Measurements from ENCODE around the gene CCDC83. TPM values are rescaled to one million over a fixed set of nuclear protein-coding genes. Genes with fewer than 3 reads are reported as not detected.

CCDC83 gene
- total RNA-seq, 4 donors from 2014 or later, result not detected

DNA sequence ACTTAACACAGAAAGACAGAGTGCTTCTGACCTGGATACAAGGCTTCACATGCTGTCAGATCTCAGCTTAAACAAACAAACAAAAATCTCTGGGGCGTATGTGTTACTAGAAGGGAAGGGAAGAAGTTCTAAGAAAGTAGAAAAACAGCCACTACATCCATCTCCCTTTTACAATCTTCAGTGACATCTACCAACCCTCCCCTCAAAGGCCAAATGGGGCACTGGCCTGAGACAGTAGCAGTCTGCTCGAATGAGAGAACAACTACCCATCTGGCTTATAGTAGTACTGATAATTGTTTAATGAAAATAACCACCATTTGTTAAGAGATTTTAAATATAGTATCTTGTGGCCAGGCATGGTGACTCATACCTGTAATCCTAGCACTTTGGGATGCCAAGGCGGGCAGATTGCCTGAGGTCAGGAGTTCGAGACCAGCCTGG is 29.4 kb downstream of the CCDC83 start:
- TF ChIP-seq POLR2A (IDR thresholded peaks at IDR 0.05), result no peak
- TF ChIP-seq, protein P1, sequence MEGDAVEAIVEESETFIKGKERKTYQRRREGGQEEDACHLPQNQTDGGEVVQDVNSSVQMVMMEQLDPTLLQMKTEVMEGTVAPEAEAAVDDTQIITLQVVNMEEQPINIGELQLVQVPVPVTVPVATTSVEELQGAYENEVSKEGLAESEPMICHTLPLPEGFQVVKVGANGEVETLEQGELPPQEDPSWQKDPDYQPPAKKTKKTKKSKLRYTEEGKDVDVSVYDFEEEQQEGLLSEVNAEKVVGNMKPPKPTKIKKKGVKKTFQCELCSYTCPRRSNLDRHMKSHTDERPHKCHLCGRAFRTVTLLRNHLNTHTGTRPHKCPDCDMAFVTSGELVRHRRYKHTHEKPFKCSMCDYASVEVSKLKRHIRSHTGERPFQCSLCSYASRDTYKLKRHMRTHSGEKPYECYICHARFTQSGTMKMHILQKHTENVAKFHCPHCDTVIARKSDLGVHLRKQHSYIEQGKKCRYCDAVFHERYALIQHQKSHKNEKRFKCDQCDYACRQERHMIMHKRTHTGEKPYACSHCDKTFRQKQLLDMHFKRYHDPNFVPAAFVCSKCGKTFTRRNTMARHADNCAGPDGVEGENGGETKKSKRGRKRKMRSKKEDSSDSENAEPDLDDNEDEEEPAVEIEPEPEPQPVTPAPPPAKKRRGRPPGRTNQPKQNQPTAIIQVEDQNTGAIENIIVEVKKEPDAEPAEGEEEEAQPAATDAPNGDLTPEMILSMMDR (IDR thresholded peaks at IDR 0.05), result no peak
- 61 to 66% methylated on average over 4 of the region's 4 CpGs for WGBS, 2 donors
- intact Hi-C loops (cut with DNase I; ENCODE audit: low total_unique reads), result no loop called here
- DNase-seq (ENCODE audit: low spot score in 2 of 2), result no peak
- H3K4me3 ChIP-seq (ENCODE audit: low read depth, poor library complexity, severe bottlenecking), result no peak overlapping the region

DNA sequence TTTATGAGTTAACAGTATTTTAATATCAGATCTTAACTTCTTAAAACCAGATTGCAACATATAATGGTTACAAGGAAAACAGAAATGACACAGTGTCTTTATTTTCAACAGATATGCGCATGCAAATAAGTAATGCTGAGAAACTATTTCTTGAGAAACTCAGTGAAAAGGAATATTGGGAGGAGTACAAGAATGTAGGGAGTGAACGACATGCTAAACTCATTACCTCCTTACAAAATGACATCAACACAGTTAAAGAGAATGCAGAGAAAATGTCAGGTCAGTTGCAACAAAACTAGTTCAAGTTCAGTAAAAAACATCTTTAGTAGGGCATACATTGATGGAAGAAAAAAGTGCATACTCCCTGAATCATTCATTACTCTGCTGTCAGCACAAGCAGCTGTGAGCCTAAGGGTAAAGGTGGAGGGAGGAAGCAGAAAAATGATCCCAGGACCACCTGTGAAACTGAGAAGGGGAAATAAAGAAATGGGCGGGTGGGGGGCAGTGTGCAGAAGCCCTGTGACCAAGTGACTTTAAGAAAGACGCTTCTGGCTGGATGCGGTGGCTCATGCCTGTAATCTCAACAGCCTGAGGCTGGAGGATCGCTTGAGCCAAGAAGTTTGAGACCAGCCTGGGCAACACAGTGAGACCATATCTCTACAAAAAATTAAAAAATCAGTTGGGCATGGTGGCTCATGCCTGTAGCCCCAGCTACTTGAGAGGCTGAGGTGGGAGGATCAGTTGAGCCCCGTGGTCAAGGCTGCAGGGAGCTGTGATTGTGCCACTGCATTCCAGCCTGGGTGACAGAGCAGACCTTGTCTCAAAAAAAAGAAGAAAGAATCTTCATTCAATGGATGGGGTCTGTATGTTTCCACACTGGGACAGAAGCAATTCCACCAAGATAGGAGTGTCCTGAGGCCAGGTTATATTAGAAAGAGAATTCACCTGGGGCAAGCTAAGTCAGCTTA is 31.2 kb downstream of the CCDC83 start:
- whole genome bisulfite sequencing, 2 donors, result 43 to 52% methylated on average over 7 of the region's 7 CpGs
- no peak for TF ChIP-seq POLR2A (IDR thresholded peaks at IDR 0.05)
- TF ChIP-seq, protein P1 (IDR thresholded peaks at IDR 0.05), result no peak
- no peak for DNase-seq (ENCODE audit: low spot score in 2 of 2)
- H3K4me3 ChIP-seq (ENCODE audit: low read depth, poor library complexity, severe bottlenecking), result no peak overlapping the region
- intact Hi-C loops (cut with DNase I; ENCODE audit: low total_unique reads), result no loop called here

DNA sequence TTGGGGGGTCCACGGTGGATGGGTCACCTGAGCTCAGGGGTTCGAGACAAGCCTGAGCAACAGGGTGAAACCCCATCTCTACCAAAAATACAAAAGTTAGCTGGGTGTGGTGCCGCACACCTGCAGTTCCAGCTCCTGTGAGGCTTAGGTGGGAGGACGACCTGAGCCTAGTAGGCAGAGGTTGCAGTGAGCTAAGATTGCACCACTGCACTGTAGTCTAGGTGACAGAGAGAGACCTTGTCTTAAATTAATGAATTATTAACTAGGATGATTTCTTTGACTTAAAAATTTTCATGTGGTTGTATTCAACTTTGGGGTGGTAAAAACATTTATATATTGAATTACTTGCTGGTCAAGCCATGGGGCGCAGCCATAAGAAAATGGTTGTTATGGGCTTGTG is 33.9 kb downstream of the CCDC83 start:
- no peak for DNase-seq (ENCODE audit: low spot score in 2 of 2)
- intact Hi-C loops (cut with DNase I; ENCODE audit: low total_unique reads), result no loop called here
- WGBS, 2 donors, result 94 to 95% methylated on average over 5 of the region's 5 CpGs
- TF ChIP-seq POLR2A (IDR thresholded peaks at IDR 0.05), result no peak
- TF ChIP-seq, protein P1 (IDR thresholded peaks at IDR 0.05), result no peak
- H3K4me3 ChIP-seq (ENCODE audit: low read depth, poor library complexity, severe bottlenecking), result no peak overlapping the region

DNA sequence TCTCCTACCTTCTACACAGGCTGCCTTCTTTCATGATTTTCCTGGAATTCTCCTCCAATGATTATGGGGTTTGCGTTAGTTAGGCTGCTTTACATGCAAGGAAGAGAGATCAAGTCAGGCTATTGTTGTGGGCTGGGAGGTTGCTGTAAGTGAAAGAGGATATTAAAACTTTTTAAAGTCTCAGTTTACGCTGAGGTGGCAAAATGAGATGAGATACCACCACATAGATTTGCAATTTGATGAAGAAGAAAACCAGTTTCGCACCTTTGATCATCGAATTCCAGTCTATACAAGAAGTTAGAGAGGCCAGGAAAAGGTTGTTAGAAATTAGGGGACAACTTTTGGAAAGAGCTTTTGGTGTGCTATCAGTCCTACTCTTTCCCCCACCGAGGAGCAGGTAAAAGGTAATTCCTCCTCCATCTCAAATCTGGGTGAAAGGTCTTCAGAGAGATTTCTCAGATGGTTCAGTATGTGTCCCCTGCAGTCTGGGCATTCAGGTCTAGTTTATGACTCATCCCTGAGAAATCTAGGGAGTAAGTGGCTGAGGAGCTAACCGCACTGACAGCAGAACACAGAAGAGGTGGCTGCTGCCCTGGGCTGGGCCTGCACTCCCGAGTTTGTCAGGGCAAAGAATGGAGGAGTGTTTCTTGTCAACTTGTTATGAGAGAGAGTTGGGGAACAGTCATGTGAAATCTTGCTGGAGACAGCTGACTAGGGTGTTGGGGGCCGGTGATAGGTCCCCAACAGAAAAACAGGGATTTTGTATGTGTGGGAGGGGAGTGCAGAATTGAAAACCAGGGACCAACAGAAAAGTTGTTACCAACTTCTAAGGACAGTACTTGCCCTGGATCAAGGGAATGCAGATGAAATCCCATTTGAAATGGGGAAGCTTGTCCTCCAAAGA is 34.7 kb downstream of the CCDC83 start:
- DNase-seq (ENCODE audit: low spot score in 2 of 2), result no peak
- H3K4me3 ChIP-seq (ENCODE audit: low read depth, poor library complexity, severe bottlenecking), result no peak overlapping the region
- 80 to 86% methylated on average over 8 of the region's 8 CpGs for WGBS, 2 donors
- intact Hi-C loops (cut with DNase I; ENCODE audit: low total_unique reads), result no loop called here
- no peak for TF ChIP-seq POLR2A (IDR thresholded peaks at IDR 0.05)
- TF ChIP-seq, protein P1 (IDR thresholded peaks at IDR 0.05), result no peak

DNA sequence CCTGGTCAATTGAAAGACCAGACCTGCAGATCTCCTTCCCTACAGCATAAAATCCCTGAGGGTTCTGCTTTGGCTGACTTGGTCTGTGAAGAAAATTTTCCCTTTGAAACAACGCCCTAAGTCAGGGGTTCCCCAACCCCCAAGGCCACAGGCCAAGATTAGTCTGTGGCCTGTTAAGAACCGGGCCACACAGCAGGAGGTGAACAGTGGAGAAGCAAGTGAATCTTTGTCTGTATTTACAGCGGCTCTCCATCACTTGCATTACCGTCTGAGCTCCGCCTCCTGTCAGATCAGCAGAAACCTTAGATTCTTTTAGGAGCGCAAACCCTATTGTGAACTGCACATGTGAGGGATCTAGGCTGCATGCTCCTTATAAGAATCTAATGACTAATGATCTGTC is 38.2 kb downstream of the CCDC83 start:
- WGBS, 2 donors, result 63 to 65% methylated on average over 6 of the region's 6 CpGs
- intact Hi-C loops (cut with DNase I; ENCODE audit: low total_unique reads), result no loop called here
- no peak for TF ChIP-seq POLR2A (IDR thresholded peaks at IDR 0.05)
- TF ChIP-seq, protein P1 (IDR thresholded peaks at IDR 0.05), result no peak
- no peak overlapping the region for H3K4me3 ChIP-seq (ENCODE audit: low read depth, poor library complexity, severe bottlenecking)
- DNase-seq (ENCODE audit: low spot score in 2 of 2), result no peak

Measured in lower leg skin (tissue), 4 donors.